ENCODE results near the gene CCL22.

The CCL22 gene

DNA sequence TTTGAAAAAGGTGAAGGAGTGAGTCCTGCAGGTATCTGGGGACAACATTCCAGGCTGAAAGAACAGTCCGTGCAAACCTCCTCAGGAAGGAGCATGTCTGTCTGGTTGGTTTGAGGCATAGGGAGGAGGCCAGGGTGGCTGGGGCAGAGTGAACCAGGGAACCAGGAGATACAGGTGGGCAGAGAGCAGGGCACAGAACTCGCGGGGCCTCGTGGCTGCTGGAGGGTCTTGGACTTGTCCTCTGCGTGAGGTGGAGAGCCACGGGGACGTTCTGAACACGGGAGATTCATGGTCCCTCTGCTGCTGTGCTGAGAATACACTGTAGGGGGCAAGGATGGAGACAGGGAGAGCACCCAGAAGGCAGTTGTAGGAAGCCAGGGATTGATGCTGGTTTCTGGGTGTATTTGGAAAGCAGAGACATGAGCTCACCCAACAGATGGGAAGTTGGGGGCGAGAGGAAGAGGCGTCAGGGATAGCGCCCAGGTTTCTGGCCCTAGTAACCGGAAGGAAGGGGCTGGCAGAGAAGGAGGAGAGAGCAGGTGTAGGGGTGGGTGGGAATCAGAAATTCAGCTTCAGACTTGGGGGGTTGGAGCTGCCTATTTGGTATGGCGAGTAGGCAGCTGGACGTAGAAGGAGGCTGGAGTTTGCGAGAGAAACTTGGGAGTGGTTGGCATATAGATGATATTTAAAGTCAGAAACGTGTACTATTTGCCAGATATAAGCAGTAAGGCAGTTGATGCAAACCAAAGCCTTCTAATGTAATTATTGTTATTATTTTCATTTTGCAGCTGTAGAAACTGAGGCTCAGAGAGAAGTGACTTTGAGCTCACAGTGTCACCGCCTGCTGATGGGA, 45.6 kb downstream of the CCL22 start, which contains the start of gene CCL17:
CCL17 (plus strand) TSS at position 803 of the 853 bp plus-strand sequence. CDS start 9,166 bp downstream, outside the sequence.
- no peak for TF ChIP-seq CTCF (IDR thresholded peaks at IDR 0.05; ENCODE audit: poor library complexity, severe bottlenecking)
- no peak for DNase-seq (ENCODE audit: low spot score)
- no peak within 1 kb of the TSS for H3K27ac ChIP-seq (ENCODE audit: poor library complexity, severe bottlenecking)
- H3K9me3 ChIP-seq (ENCODE audit: severe bottlenecking): no peaks in the 10 kb centered on the region
- no peaks in the 10 kb centered on the region for H3K27me3 ChIP-seq (ENCODE audit: insufficient read depth, poor library complexity, severe bottlenecking)
- no peaks in the 10 kb centered on the region for H3K36me3 ChIP-seq (ENCODE audit: low read depth)
- H3K4me3 ChIP-seq (ENCODE audit: severe bottlenecking): no peak within 1 kb of the TSS
- ATAC-seq (ENCODE audit: low read depth): no peak
- no peaks in the 10 kb centered on the region for H3K4me1 ChIP-seq (ENCODE audit: insufficient read depth, poor library complexity, severe bottlenecking)

DNA sequence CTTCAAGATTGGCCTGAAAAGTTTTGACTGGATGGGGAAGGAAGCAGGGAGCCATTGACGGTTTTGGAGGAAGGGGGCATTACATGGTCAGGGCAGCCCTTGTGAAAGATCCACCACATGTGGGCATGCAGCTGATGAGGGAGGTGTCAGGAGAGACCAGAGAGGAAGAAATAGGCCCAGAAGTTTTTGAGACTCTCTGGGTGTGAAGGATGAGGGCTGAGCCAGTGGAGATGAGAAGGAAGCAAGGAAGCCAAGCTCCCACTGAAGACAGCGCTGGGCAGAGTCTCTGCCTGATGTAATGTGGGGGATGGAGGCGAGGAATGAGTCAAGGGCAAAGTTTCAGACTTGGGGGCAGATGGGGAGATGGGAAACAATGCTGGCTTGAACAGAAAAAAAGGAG, 46.5 kb downstream of the CCL22 start:
- ATAC-seq (ENCODE audit: low read depth): no peak; the same call in 2 of the 3 replicates
- peaks cover under 1% of the 10 kb centered on the region for H3K4me1 ChIP-seq (ENCODE audit: insufficient read depth, poor library complexity, severe bottlenecking)
- no peak for DNase-seq (ENCODE audit: low spot score)
- no peak for TF ChIP-seq CTCF (IDR thresholded peaks at IDR 0.05; ENCODE audit: poor library complexity, severe bottlenecking)
- H3K9me3 ChIP-seq (ENCODE audit: severe bottlenecking): no peaks in the 10 kb centered on the region
- H3K4me3 ChIP-seq (ENCODE audit: severe bottlenecking): no peak overlapping the region
- H3K36me3 ChIP-seq (ENCODE audit: low read depth): no peaks in the 10 kb centered on the region
- no peaks in the 10 kb centered on the region for H3K27me3 ChIP-seq (ENCODE audit: insufficient read depth, poor library complexity, severe bottlenecking)
- no peak overlapping the region for H3K27ac ChIP-seq (ENCODE audit: poor library complexity, severe bottlenecking)

- ATAC-seq (ENCODE audit: low read depth): no peak
- Histone ChIP-seq H3K27ac (ENCODE audit: poor library complexity, severe bottlenecking) (no peak overlapping the region), H3K4me3 (ENCODE audit: severe bottlenecking) (no peak overlapping the region), H3K27me3 (ENCODE audit: insufficient read depth, poor library complexity, severe bottlenecking) (no peaks in the 10 kb centered on the region), H3K4me1 (ENCODE audit: insufficient read depth, poor library complexity, severe bottlenecking) (peaks cover 4% of the 10 kb centered on the region), H3K36me3 (ENCODE audit: low read depth) (no peaks in the 10 kb centered on the region), H3K9me3 (ENCODE audit: severe bottlenecking) (no peaks in the 10 kb centered on the region)
- no peak for DNase-seq (ENCODE audit: low spot score)
- no peak for TF ChIP-seq CTCF (IDR thresholded peaks at IDR 0.05; ENCODE audit: poor library complexity, severe bottlenecking)
Measured at GRCh38 chr16:57406881-57407280, 48.3 kb downstream of the CCL22 start.

DNA sequence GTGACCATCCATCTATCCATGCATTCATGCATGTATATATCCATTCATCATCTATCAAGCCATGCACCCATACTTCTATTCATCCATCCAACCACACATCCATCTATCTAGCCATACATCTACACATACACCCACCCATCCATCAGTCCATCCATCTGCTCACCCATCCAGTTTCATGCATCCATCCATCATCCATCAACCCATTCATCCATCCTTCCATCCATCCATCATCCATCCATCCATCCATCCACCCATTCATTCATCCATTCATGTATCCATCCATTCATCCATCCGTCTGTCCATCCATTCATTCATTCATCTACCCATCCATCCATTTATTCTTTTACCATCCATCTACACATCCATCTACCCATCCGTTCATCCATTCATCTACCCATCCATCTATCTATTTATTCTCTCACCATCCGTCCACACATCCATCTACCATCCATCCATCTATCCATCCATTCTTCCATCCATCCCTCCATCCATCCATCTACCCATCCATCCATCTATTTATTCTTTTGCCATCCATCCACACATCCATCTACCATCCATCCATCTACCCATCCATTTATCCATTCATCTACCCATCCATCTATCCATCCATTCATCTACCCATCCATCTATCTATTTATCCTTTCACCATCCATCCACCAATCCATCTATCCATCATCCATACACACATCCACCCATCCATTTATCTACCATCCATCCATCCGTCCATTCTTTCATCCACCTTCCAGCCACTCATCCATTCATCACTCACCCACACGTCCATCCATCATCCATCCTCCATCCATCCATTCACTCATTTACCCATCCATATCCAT, 49.2 kb downstream of the CCL22 start:
- Histone ChIP-seq H3K9me3 (ENCODE audit: severe bottlenecking) (no peaks in the 10 kb centered on the region), H3K4me3 (ENCODE audit: severe bottlenecking) (no peak overlapping the region), H3K36me3 (ENCODE audit: low read depth) (no peaks in the 10 kb centered on the region), H3K27ac (ENCODE audit: poor library complexity, severe bottlenecking) (no peak overlapping the region), H3K4me1 (ENCODE audit: insufficient read depth, poor library complexity, severe bottlenecking) (peaks cover 4% of the 10 kb centered on the region), H3K27me3 (ENCODE audit: insufficient read depth, poor library complexity, severe bottlenecking) (no peaks in the 10 kb centered on the region)
- TF ChIP-seq CTCF (IDR thresholded peaks at IDR 0.05; ENCODE audit: poor library complexity, severe bottlenecking): no peak
- ATAC-seq (ENCODE audit: low read depth) (no peak), DNase-seq (ENCODE audit: low spot score) (no peak)

Measured in RWPE2 (cell line).